ENCODE results near the gene KIAA0825.

GRCh38 chr5:94154672-94155071 is 463.7 kb downstream of the KIAA0825 start:
- no peak for TF ChIP-seq CTCF (IDR thresholded peaks at IDR 0.05)
- TF ChIP-seq REST (IDR thresholded peaks at IDR 0.05; ENCODE audit: insufficient read depth in 1 of 2, low read depth in 2 of 2, low read length in 1 of 2) = no peak
- TF ChIP-seq SIN3A (IDR thresholded peaks at IDR 0.05; ENCODE audit: borderline replicate concordance, insufficient read depth, low read depth, low read length) = no peak
- TF ChIP-seq POLR2AphosphoS5 (IDR thresholded peaks at IDR 0.05; ENCODE audit: low read depth, low read length) = no peak
- no peak for TF ChIP-seq TCF7L2 (IDR thresholded peaks at IDR 0.05; ENCODE audit: low read depth, low read length)

Measured in Panc1 (cell line).